Mesendoderm (in vitro differentiated cells): Measurements from ENCODE around the gene SGK1.
"Not testable (repeated sequence)": the region's sequence is repeated elsewhere in the genome, so short reads cannot be mapped to it uniquely, and the experiment has no call there.

Experiments
- DNase-seq: peaks from one replicate; pipeline ENCODE4 v3.0.0; 2013
- H2AK5ac ChIP-seq: 2 replicates; pipeline ENCODE4 v1.6.1; 2013; ENCODE audit warnings: low read length, inconsistent platforms
- H2BK120ac ChIP-seq: 2 replicates; pipeline ENCODE4 v1.6.1; 2013; ENCODE audit warnings: low read depth, mild to moderate bottlenecking, low read length, moderate library complexity, mixed read lengths
- H2BK15ac ChIP-seq: replicated peaks from 2 replicates; pipeline ENCODE4 v1.6.1; 2013; ENCODE audit warnings: low read depth, mild to moderate bottlenecking, moderate library complexity
- H2BK5ac ChIP-seq: 2 replicates; pipeline ENCODE4 v1.6.1; 2013; ENCODE audit warnings: low read length, inconsistent platforms
- H3K18ac ChIP-seq: 2 replicates; pipeline ENCODE4 v1.6.1; 2013; ENCODE audit warnings: mild to moderate bottlenecking, low read length, mixed read lengths
- H3K23ac ChIP-seq: one replicate; pipeline ENCODE4 v1.6.1; 2013; ENCODE audit warnings: low read length
- H3K27ac ChIP-seq: 2 replicates; pipeline ENCODE4 v1.5.1; 2013; ENCODE audit warnings: low read depth, mild to moderate bottlenecking, inconsistent platforms, low read length, moderate library complexity
- H3K27me3 ChIP-seq: 2 replicates; pipeline ENCODE4 v1.6.1; 2013; ENCODE audit warnings: low read length, control low read depth, mild to moderate bottlenecking, inconsistent platforms; ENCODE audit not compliant: insufficient read depth, poor library complexity
- H3K36me3 ChIP-seq: 2 replicates; pipeline ENCODE4 v1.6.1; 2013; ENCODE audit warnings: low read length, inconsistent platforms; ENCODE audit not compliant: control insufficient read depth, insufficient read depth
- H3K4ac ChIP-seq: one replicate; pipeline ENCODE4 v1.6.1; 2013; ENCODE audit warnings: low read depth, mild to moderate bottlenecking, low read length, moderate library complexity
- H3K4me1 ChIP-seq: 2 replicates; pipeline ENCODE4 v1.6.1; 2013; ENCODE audit warnings: low read depth, low read length, inconsistent platforms; ENCODE audit not compliant: control insufficient read depth
- H3K4me2 ChIP-seq: 2 replicates; pipeline ENCODE4 v1.6.1; 2013; ENCODE audit warnings: low read length
- H3K4me3 ChIP-seq: 2 replicates; pipeline ENCODE4 v1.5.1; 2013; ENCODE audit warnings: mild to moderate bottlenecking, low read length
- H3K56ac ChIP-seq: one replicate; pipeline ENCODE4 v1.6.1; 2013; ENCODE audit warnings: low read length
- H3K79me1 ChIP-seq: 2 replicates; pipeline ENCODE4 v1.6.1; 2013; ENCODE audit warnings: low read length, inconsistent platforms
- H3K79me2 ChIP-seq: 2 replicates; pipeline ENCODE4 v1.6.1; 2013; ENCODE audit warnings: mild to moderate bottlenecking, low read length; ENCODE audit not compliant: control insufficient read depth, insufficient read depth
- H3K9ac ChIP-seq: 2 replicates; pipeline ENCODE4 v1.6.1; 2013; ENCODE audit warnings: low read length, inconsistent platforms
- H4K5ac ChIP-seq: one replicate; pipeline ENCODE4 v1.6.1; 2013; ENCODE audit warnings: low read length
- H4K8ac ChIP-seq: one replicate; pipeline ENCODE4 v1.6.1; 2013; ENCODE audit warnings: low read depth, mild to moderate bottlenecking, control low read depth, low read length, moderate library complexity
- WGBS: extraction: QIAGEN DNeasy Blood & Tissue Kit; methylation state at CpG from one replicate; pipeline ENCODE4 v1.1.7; 2013; ENCODE audit warnings: low lambda C conversion rate, missing lambda C conversion rate; ENCODE audit not compliant: insufficient coverage; ENCODE audit errors: extremely low coverage; 5-methylcytosine and 5-hydroxymethylcytosine counted together

Gene SGK1

DNA sequence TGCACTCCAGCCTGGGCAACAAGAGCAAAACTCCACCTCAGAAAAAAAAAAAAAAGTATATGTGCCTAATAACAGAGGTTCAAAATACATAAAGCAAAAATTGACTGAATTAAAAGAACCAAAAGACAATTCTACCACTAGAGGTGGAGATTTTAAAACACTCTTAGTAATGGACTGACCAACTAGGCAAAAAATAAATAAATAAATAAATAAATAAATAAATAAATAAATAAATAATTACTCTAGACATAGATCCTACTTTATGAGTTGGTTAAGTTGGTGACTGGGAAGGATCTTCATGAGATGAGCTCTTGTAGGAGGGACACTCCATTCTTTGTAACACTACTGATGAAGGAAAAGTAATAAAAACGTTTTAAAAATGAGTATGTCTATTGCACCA lies 113.9 kb downstream of the SGK1 start:
- Histone ChIP-seq H3K4me3 (no peak overlapping the region), H4K8ac (no peak overlapping the region), H2BK15ac (no peak overlapping the region), H3K79me2 (no peaks in the 10 kb centered on the region), H3K36me3 (no peaks in the 10 kb centered on the region), H3K4me1 (no peaks in the 10 kb centered on the region), H2BK5ac (no peak overlapping the region), H3K23ac (no peak overlapping the region), H3K27me3 (no peaks in the 10 kb centered on the region), H3K4me2 (no peak overlapping the region), H3K9ac (no peak overlapping the region), H3K18ac (no peak overlapping the region), H3K79me1 (no peaks in the 10 kb centered on the region), H2BK120ac (no peak overlapping the region), H4K5ac (no peak overlapping the region), H3K4ac (no peak overlapping the region), H3K56ac (no peak overlapping the region), H3K27ac (no peak overlapping the region), H2AK5ac (no peak overlapping the region)
- no peak for DNase-seq
- no CpG with 5 or more reads among the region's 1 CpG for WGBS

- no peak overlapping the region for H3K23ac ChIP-seq
- no peaks in the 10 kb centered on the region for H3K36me3 ChIP-seq
- no peak overlapping the region for H4K8ac ChIP-seq
- H2BK15ac ChIP-seq: no peak overlapping the region
- H3K4me1 ChIP-seq: no peaks in the 10 kb centered on the region
- no peak overlapping the region for H3K4me3 ChIP-seq
- H3K79me1 ChIP-seq: no peaks in the 10 kb centered on the region
- no peak overlapping the region for H2BK5ac ChIP-seq
- H4K5ac ChIP-seq: no peak overlapping the region
- no peak overlapping the region for H2AK5ac ChIP-seq
- H3K18ac ChIP-seq: no peak overlapping the region
- H3K79me2 ChIP-seq: no peaks in the 10 kb centered on the region
- DNase-seq: no peak
- H3K4ac ChIP-seq: no peak overlapping the region
- H3K27me3 ChIP-seq: no peaks in the 10 kb centered on the region
- no peak overlapping the region for H3K27ac ChIP-seq
- H3K56ac ChIP-seq: no peak overlapping the region
- no CpG with 5 or more reads among the region's 5 CpGs for WGBS
- no peak overlapping the region for H3K9ac ChIP-seq
- H3K4me2 ChIP-seq: no peak overlapping the region
- no peak overlapping the region for H2BK120ac ChIP-seq
Measured at GRCh38 chr6:134201716-134202115, 116.2 kb downstream of the SGK1 start.

DNA sequence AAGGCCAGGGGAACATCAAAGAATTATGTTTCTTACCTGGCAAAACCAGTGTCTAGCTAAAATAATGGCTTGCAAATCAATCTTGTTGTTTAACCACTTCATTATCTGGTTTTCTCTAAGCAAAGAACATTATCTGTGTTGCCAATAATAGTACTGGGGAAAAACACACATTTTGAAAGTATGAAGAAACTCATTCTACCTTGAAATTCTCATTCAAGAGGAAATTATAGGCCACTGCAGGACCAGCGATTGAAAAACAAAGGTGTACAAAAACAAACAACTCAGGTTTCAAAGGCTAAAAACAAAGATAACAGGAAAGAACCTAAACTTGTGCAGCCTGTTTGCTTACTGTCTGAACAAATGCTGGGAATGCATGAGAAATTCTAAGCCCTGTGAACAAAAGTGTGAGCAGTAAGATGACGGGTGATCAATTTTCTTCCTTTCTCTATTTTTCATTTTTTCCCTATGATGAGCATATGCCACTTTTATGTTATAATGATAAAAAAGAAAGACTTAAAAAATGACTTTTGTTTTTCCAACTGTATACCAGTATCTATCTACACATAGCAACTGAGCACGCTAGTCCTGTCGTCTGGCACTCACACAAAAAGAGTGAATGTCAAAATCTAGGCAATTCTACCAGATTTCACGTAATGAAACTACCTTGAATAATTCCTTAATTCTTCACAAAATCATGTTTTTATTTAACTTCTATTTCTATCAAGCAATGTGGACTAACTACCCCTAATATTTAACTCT lies 117.9 kb downstream of the SGK1 start:
- Histone ChIP-seq H3K4me1 (no peaks in the 10 kb centered on the region), H2BK15ac (no peak overlapping the region), H4K8ac (no peak overlapping the region), H3K4me2 (no peak overlapping the region), H2BK5ac (no peak overlapping the region), H3K27me3 (no peaks in the 10 kb centered on the region), H3K9ac (no peak overlapping the region), H3K27ac (no peak overlapping the region), H3K79me2 (no peaks in the 10 kb centered on the region), H2BK120ac (no peak overlapping the region), H2AK5ac (no peak overlapping the region), H3K56ac (no peak overlapping the region), H3K4me3 (no peak overlapping the region), H4K5ac (no peak overlapping the region), H3K36me3 (no peaks in the 10 kb centered on the region), H3K79me1 (no peaks in the 10 kb centered on the region), H3K18ac (no peak overlapping the region), H3K23ac (no peak overlapping the region), H3K4ac (no peak overlapping the region)
- no peak for DNase-seq
- WGBS: no CpG with 5 or more reads among the region's 5 CpGs

DNA sequence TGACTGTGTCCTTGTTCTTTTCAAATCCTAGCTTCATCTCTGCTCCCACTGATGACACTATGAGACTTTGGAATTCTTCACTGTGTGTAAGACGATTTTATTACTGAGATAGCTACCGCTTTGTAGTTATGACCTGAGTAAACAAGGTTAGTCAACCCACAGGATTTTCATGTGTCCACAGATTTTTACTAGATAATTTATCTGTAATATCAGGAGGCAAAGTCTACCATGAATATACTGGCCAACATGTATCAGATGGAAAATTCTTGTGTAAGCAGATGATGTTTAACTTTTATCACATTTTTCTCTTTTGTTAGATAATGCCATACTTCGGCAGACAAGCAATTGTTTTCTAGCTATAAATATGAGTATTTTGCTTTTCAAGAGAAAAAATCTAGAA lies 119.8 kb downstream of the SGK1 start:
- Histone ChIP-seq H3K36me3 (no peaks in the 10 kb centered on the region), H3K4me1 (no peaks in the 10 kb centered on the region), H3K9ac (no peak overlapping the region), H3K27ac (no peak overlapping the region), H3K79me1 (no peaks in the 10 kb centered on the region), H2BK5ac (no peak overlapping the region), H3K4ac (no peak overlapping the region), H2BK120ac (no peak overlapping the region), H3K23ac (no peak overlapping the region), H4K5ac (no peak overlapping the region), H3K79me2 (no peaks in the 10 kb centered on the region), H4K8ac (no peak overlapping the region), H3K4me3 (no peak overlapping the region), H3K18ac (no peak overlapping the region), H2BK15ac (no peak overlapping the region), H3K56ac (no peak overlapping the region), H2AK5ac (no peak overlapping the region), H3K27me3 (no peaks in the 10 kb centered on the region), H3K4me2 (no peak overlapping the region)
- no peak for DNase-seq
- WGBS: no CpG with 5 or more reads among the region's 3 CpGs

GRCh38 chr6:134197685-134198084 lies 120.2 kb downstream of the SGK1 start:
- H4K8ac ChIP-seq, DNase-seq, H3K36me3 ChIP-seq, H3K4me3 ChIP-seq, H2BK120ac ChIP-seq, H3K18ac ChIP-seq, H3K23ac ChIP-seq, H2BK5ac ChIP-seq, H2BK15ac ChIP-seq, H3K79me2 ChIP-seq, H3K56ac ChIP-seq, H3K9ac ChIP-seq, H3K4me1 ChIP-seq, H3K4me2 ChIP-seq, H4K5ac ChIP-seq, H3K27ac ChIP-seq, H2AK5ac ChIP-seq, H3K4ac ChIP-seq, H3K27me3 ChIP-seq, H3K79me1 ChIP-seq: not testable (repeated sequence)
- no CpG with 5 or more reads among the region's 6 CpGs for WGBS
